Left renal pelvis (tissue), 4 donors: ENCODE measurements around the gene CTCFL. TPM values are rescaled to one million over a fixed set of nuclear protein-coding genes. Genes with fewer than 3 reads are reported as not detected.

Experiments
- DNase-seq, 4 donors: peaks; one replicate each; pipeline ENCODE4 v3.0.0-alpha.2; 2013; ENCODE audit warnings: low read depth in 4 of 4, low spot score in 3 of 4
- polyA plus RNA-seq, 4 donors: library from polyadenylated mRNA; unstranded; fragments of 120-200 nt; gene quantifications; one replicate each; pipeline ENCODE4 v1.2.1, GENCODE V29; 2013; ENCODE audit not compliant: insufficient read length in 4 of 4

The CTCFL gene
- polyA plus RNA-seq, 4 donors, result 0.46 to 2.8 (median 1.7) TPM

DNA sequence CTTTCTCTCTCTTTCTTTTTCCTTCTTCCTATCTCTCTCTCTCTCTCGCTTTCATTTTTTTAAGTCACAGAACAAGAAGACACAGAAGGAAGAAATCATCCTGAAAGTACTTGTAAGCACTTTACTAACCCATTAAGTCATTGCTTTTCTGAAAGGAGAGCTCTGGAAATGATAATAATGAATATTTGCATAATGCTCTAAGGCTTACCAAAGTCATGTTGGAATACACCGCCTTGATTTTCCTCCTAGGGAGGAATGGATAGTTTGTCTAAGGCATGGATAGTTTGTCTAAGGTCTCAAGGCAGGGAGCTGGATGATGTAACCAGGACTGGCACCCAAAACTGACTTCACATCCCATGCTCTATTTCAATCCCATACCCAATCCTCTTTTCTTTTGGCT, 12.9 kb upstream of the CTCFL start:
- DNase-seq, result no peak

DNA sequence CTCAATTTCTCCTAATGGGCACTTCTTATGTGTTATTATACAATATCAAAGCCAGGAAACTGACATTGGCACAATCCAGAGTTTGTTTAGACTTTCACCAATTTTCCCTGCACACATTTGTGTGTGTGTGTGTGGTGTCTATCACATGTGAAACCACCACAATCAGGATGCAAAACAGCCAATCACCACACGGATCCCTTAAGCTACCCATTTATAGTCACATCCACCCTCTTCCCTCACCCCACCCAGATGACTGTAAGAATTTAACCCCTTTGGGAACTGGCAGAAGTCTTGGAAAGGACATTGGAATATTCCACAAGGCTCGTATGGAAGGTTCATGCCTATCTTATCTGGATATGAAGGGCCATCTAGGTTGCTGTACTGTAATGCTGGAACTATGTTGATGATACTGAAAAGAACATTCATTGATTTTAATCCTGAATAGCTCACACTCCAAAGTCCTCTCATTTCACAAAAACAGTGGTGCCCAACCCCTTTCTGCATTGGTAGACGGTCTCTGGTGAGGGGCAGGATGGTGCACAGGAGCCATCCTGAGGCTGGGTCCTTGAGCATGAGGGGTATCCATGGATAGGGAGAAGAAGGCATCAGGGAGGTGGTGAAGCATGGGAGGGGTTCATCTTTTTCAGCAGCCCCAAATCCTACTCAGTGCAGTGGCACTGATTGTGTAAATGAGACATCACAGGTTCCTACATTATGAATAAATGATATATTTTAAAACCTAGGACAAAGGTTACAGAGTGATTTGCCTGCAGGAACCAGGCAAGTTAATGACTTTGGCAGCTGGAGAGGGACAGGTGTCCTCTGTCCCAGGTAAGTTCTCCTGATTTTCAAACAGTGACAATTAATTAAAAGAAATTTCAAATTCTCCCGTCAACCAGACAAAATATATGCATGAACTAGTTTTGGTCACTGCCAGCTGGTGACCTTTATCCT, 12.1 kb upstream of the CTCFL start:
- DNase-seq, result no peak

DNA sequence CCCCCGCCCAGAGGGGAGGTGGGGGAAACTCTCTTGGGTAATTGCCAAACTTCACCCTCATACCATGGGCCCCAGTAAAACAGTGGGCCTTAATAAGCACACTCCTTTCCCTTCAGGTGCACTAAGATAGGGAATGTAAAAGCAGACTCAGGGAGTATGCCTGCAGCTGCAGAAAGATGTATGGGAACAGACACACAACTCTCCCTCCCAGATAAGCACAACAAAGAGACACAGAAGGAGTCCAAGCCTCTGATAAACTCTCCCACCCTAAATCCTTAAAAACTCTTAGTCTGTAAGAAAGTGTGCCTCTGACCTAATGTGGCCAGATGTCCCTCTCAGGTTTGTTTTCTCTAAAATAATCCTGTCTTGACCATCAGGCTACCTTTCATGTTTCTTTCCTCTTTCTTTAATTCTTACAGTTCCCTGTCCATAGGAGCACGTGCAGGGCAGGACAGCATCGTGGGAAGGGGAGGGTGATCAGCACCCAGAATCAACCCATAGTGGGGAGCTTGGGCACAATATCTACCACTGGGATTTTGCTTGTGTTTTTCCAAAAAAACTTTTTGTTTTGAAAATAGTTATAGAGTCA, 11.3 kb upstream of the CTCFL start:
- DNase-seq, result no peak

DNA sequence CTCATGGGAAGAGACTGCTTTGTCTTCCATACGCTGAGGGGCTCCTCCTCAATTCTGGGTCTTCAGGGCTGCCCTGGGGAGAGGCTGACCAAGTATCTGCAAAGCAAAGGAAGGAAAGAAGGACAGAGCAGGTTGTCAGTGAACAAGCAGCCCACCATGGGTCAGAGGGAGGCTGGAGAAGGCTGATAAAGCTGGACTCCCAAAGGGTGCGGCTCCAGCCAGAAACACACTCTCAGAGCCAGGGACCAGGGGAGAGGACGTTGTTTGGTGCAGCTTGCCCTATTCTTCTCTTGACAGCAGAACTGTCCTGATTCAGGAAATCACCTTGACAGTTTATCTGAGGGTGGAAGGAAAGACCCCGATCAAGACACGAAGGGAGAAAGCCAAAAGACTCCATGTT, 10.4 kb upstream of the CTCFL start:
- DNase-seq, result no peak

DNA sequence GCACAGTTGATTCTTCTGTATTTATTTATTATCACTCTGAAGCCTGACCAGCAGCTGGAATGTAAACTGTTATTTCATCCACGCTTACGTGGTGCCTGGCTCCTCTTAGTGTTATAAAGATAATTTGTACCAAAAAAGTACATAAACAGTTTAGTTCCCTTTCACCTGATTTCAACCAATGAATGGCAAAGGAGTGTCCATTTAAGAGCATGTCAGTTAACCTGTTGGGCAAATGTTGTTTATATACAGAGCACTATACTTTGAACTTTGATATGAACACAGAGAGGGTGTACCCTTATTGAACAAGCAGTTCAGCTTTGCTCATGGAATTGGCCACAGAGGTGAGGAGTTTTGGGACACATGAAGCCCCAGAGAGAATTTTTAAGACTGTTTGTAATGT, 7.2 kb upstream of the CTCFL start:
- DNase-seq, result no peak

DNA sequence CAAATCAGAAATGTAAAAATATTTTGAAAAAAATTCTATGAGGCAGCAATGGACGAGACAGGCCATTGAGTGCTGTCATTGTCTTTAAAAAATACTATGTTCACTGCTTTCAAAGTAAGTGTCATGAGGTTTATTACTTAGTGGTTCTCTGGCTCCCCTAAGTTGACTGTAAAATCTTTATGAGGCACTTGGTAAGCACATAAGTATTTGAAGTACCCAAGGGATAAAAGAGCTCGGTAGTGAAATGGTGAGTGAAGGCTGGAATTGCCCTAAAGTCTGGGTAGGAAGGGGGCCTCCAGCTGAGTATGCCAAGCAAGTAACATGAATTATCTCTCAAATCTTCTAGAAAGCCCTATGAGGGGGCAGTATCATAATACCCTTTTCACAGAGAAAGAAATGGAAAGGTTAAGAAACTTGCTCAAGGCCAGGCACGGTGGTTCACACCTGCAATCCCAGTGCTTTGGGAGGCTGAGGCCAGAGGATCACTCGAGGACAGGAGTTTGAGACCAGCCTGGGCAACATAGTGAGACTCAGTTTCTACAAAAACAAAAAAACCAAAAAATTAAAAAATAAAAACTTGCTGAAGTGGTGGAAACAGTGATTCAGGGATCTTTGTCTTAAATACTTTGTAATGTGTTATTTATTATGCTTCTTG, 5.5 kb upstream of the CTCFL start:
- DNase-seq, result no peak

DNA sequence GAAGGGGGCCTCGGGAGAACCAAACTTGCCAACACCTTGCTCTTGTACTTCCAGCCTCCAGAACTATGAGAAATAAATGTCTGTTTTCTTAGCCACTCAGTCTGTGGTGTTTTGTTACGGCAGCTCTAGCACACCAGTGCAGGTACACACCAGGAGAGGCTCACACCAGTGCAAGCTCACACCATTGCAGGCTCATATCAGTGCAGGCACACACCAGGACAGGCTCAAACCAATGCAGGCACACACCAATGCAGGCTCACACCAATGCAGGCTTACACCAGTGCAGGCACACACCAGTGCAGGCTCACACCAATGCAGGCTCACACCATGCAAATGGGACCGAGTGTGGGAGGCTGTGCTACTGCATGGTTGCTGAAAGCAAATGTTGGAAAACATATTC, 4.9 kb upstream of the CTCFL start:
- no peak for DNase-seq

DNA sequence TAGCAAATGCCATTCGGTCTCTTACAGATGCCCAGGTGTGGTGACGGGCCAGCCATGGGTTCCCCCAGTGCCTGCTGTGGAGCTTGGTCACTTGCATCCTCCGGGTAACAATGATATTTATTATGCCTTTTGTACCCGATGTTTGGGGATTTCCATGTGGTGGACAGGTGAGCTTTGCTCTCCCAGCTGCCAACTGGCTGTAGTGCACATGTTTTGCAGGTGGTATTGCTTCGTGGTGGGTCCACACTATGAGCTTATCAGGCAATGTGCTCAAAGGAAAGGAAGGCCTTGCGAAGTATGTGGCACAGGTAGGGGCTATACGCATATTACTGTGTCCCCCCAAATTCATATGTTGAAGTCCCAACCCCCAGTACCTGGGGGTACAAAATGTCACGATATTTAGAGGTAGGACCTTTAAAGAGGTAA, 4.2 kb upstream of the CTCFL start:
- no peak for DNase-seq

DNA sequence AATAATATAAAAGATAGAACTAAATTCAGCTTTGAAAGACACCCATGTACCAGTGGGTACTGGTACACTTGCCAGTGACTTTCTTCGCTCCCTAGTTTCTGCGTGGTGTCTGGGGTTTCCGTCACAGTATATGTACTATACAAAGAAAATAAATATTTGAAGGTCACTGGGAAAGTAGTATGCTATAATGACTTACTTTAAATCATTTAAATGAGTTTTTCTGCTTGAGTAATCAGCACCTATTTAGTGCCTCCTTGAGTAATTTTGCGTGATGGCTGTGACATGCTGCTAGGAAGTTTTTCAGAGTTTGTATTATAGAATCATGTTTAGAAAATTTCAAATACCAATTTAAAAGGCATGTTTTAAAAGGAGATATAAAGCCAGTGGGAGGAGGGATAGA, 3.2 kb upstream of the CTCFL start:
- no peak for DNase-seq

DNA sequence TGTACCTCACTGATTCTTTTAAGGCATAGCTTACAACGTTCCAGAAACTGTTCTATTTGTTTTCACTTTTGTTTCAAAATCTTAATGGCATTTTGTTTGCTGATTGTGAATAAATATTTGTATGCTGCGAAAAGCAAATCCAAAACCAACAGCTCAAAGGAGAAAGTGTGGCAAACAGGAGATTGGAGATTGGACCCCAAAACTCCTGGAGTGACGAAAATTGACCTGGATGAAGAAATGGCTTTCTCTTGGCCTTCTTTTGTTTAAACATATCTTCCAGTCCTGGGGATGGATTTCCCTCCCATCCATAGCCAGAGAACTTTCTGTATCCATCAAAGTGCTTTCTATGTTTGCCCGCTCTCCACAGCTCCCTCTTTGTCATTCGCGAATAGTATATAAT, 2.8 kb upstream of the CTCFL start:
- no peak for DNase-seq

DNA sequence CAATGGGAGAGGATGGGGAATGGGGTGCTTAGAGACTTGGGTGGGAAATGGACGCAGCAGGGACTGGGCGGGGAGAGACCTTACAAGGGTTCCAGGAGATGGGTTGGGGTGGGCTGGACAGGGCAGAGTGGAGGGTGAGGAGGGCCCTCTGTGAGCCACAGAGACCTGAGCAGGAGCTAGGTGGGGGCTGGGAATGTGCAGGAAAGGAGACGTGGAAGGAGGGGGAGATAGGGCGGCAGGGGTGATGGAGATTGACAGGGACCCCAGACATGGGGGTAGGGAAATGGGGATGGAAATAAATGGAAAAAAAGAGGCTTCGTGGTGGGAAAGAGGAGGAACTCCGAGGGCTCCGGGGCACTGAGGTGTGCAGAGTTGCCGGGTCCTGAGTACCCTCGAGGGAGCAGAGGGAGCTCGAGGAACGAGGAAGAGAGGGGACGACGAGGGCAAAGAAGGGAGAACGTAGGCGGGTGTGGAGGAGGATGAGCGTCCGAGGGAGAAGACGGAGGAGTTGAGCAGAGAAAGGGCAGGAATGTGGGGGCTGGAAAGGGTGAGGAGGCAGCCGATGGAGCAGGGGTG, 2.0 kb upstream of the CTCFL start:
- no peak for DNase-seq

DNA sequence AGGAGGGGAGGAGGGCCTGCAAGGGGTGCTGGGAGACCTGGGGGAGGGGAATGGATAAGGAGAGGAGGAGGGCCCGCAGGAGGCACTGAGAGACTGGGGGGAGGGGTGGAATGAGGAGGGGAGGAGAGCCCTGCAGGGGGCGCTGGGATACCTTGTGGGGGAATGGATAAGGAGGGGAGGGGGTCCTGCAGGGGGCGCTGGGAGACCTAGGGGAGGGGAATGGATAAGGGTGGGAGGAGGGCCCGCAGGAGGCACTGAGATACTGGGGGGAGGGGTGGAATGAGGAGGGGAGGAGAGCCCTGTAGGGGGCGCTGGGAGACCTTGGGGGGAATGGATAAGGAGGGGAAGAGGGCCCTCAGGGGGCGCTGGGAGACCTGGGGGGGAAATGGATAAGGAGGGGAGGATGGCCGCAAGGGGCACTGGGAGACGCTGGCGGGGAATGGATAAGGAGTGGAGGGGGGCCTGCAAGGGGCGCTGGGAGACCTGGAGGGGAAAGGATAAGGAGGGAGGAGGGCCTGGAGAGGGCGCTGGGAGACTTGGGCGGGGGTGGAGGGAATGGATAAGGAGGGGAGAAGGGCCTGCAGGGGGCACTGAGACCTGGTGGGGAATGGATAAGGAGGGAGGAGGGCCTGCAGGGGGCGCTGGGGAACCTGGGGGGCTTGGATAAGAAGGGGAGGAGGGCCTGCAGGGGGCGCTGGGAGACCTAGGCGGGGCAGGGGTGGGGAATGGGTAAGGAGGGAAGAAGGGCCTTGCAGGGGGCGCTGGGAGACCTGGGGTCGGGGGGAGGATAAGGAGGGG, 1.3 kb upstream of the CTCFL start:
- no peak for DNase-seq

DNA sequence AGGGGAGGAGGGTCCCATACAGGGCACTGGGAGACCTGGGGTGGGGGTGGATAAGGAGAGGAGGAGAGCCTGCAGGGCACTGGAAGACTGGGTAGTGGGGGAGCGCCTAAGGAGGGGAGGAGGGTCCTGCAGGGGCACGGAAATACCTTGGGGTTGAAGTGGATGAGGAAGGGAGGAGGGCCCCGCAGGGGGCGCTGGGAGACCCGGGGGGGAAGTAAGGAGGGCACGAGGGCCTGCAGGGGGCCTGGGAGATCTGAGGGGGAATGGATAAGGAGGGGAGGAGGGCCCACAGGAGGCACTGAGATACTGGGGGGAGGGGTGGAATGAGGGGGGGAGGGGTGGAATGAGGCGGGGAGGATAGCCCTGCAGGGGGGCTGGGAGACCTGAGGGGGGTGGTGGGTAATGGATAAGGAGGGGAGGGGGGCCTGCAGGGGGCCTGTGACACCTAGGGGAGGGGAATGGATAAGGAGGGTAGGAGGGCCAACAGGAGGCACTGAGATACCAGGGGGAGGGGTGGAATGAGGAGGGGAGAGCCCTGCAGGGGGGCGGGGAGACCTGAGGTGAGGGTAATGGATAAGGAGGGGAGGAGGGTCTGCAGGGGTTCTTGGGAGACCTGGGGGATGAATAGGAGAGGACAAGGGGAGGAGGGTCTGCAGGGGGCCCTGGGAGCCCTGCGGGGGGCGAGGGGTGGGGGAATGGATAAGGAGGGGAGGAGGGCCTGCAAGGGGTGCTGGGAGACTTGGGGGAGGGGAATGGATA, 567 bp upstream of the CTCFL start:
- no peak for DNase-seq

DNA sequence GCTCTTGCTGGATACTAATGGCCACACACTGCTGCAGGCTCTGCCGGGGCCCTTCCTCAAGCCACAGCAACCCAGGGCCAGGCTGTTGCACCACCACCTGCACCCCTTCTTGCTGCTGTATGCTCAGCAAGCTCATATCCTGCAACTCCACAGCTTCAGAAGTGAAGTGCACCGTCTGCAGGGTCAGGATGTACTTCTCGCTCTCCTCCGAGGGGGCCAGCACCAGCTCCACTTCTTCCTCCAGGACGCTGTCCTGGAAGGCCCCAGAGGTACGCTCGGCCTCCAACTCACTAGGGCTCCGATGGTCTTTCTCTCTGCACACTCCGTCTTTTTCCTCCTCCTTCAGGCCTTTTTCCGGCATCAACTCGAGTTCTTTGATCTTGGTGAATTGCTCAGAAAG, 1.2 kb downstream of the CTCFL start:
- no peak for DNase-seq

DNA sequence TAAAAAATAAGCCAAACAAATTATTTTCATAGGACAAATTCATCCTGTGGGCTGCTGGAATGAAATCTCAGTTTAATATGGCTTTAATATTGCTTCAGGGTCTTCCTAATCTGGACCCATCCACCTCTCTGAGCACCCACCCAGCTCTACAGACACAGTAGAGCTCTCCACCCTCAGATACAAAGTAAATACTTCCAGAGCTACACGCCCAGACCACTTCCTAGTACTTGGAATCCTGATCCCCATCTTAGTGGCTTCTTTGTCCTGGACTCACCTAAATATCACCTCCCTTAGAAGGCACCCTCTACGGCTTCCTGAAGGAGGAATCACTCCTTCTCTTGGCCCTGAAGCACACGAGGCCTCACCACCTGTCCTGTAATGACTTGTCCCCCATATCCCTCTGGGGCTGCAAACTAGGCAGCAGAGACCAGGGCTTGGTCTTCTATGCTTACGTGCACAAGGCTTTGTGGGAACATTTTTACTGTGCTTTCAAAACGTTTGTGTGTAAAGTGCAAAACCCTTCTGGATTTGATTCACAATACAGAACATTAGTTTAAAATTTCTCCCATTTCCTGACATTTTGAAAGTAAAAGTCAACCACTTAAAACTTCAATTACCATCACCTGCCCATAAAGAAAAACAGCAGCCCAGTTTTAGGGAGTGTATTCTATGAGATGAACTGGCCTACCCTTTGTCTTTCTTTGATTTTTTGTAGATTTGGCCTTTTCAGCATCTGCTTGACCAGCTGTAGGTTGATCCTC, 2.4 kb downstream of the CTCFL start:
- DNase-seq, result no peak

DNA sequence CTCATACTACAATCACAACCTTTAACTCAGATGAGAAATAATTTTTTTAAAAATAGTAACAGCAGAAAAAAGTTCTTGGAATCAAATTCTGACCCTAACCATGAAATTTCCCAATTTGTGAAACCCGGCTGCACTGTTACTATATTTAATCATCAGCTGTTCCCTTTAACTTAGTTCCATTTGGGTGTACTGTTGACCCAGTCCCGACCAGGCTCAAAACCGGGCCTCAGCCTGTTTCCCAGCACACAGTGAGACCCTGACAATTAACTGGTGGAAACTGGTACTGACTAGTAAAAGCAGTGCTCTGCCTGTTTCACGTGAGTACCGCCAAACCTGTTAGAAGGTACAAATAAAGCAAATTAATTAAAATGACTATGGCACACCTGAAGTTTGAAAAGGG, 7.0 kb downstream of the CTCFL start:
- no peak for DNase-seq

DNA sequence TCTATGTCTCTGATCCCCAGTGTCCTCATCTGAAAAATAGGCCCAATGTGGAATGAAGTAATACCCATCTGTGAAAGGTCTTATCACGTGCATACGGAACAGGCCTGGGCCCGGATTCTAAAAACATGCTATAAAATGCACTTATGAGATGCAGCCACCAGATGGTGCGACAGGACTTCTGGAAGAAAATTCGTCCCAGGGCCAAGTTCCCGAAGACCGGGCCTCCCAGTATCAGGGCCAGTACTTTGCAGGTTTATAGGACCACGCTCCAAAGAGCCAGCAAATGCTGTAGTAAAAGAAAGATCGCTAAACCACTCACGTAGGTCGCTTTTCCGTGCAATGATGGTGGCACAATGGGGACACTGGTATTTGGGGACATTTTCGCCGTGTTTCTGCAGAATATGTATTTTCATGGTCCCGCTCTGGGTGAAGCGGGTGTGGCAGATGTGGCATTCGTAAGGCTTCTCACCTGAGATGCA, 10.6 kb downstream of the CTCFL start:
- peak in 1 of 4 donors; percentile 45 for DNase-seq

DNA sequence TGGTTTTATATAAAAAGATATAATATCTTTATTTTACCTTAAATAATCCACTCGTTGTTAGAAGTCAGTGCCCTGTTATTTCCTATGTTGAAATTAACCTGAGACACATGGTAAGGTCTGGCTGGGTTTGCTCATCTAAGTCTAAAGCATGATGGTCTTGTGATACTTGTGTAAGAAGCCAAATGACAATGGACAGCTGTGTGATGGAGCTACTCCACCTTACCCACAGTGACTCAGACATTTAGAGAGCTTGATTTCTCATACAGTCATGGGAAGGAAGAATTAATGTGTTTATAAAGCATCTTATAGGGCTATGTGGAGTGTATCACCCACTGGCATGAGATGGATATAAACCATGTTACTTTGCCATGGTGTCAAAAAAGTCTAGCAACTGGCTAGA, 11.7 kb downstream of the CTCFL start:
- no peak for DNase-seq

DNA sequence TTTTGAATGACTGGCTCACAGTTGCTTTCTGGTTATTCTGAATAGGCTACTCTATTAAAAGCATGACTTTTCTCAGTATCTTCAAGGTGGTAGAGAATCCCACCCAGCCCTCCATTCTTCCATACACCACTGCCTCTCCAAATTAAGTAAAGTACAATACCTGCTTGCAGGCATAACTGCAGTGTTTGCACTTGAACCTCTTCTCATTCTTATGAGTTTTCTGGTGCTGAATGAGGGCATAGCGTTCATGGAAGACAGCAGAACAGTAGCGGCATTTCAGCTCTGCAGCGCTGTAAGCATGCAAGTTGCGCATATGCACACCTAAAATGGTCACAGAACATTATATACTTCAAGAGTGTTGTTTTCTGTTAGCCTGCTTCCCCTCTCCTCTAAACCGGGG, 12.5 kb downstream of the CTCFL start:
- DNase-seq, result no peak
